Measurements from ENCODE around the gene RGCC. TPM values are rescaled to one million over a fixed set of nuclear protein-coding genes. Genes with fewer than 3 reads are reported as not detected.
A peak's percentile ranks its signal among the peaks of the same experiment; 100 is the strongest.
"Not testable (repeated sequence)": the region's sequence is repeated elsewhere in the genome, so short reads cannot be mapped to it uniquely, and the experiment has no call there.

Gene RGCC
- total RNA-seq, 1 donor from 2014 or later, result 43.6 TPM

- no peak for DNase-seq
These were observed 35.3 kb downstream of the RGCC start for GRCh38 chr13:41492432-41493260.

- no peak for DNase-seq
These were observed 36.9 kb downstream of the RGCC start for GRCh38 chr13:41494202-41494601.

- no peak for DNase-seq
These were observed 37.7 kb downstream of the RGCC start for GRCh38 chr13:41495044-41495443.

GRCh38 chr13:41496420-41497234 is 39.3 kb downstream of the RGCC start:
- no peak for DNase-seq

- DNase-seq, result no peak
These were observed 40.1 kb downstream of the RGCC start for GRCh38 chr13:41497436-41497835.

- DNase-seq, result no peak
These were observed 42.1 kb downstream of the RGCC start for GRCh38 chr13:41499452-41499851.

- DNase-seq, result no peak
These were observed 43.2 kb downstream of the RGCC start for GRCh38 chr13:41500511-41500910.

- no peak for DNase-seq
These were observed 43.9 kb downstream of the RGCC start for GRCh38 chr13:41501281-41501680.

- no peak for DNase-seq
These were observed 44.7 kb downstream of the RGCC start for GRCh38 chr13:41502031-41502430.

- DNase-seq, result no peak
These were observed 45.3 kb downstream of the RGCC start for GRCh38 chr13:41502673-41503072.

GRCh38 chr13:41503356-41503755 is 46.0 kb downstream of the RGCC start:
- DNase-seq, result no peak

GRCh38 chr13:41504657-41505056 is 47.3 kb downstream of the RGCC start:
- DNase-seq, result not testable (repeated sequence)

- peak; percentile 70 for DNase-seq
These were observed 48.0 kb downstream of the RGCC start for GRCh38 chr13:41505209-41505835.

- no peak for DNase-seq
These were observed 49.0 kb downstream of the RGCC start for GRCh38 chr13:41506312-41506711.

- no peak for DNase-seq
These were observed 52.6 kb downstream of the RGCC start for GRCh38 chr13:41509971-41510370.

- DNase-seq, result no peak
These were observed 54.5 kb downstream of the RGCC start for GRCh38 chr13:41511827-41512226.

GRCh38 chr13:41512441-41512840 is 55.1 kb downstream of the RGCC start:
- DNase-seq, result no peak

- no peak for DNase-seq
These were observed 56.2 kb downstream of the RGCC start for GRCh38 chr13:41513600-41513999.

- DNase-seq, result no peak
These were observed 57.6 kb downstream of the RGCC start for GRCh38 chr13:41514853-41515395.

GRCh38 chr13:41515491-41516139 is 58.3 kb downstream of the RGCC start:
- DNase-seq, result no peak

GRCh38 chr13:41516166-41516565 is 58.8 kb downstream of the RGCC start:
- no peak for DNase-seq

- no peak for DNase-seq
These were observed 59.4 kb downstream of the RGCC start for GRCh38 chr13:41516760-41517159.
